Medulla oblongata (tissue), 1 donor: ENCODE data around the gene KXD1.
"Not testable (repeated sequence)": the region's sequence is repeated elsewhere in the genome, so short reads cannot be mapped to it uniquely, and the experiment has no call there.

Experiments used
- DNase-seq: peaks from one replicate; pipeline ENCODE4 v3.0.0-alpha.2; 2015; ENCODE audit errors: extremely low spot score

Gene KXD1, protein sequence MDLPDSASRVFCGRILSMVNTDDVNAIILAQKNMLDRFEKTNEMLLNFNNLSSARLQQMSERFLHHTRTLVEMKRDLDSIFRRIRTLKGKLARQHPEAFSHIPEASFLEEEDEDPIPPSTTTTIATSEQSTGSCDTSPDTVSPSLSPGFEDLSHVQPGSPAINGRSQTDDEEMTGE

DNA sequence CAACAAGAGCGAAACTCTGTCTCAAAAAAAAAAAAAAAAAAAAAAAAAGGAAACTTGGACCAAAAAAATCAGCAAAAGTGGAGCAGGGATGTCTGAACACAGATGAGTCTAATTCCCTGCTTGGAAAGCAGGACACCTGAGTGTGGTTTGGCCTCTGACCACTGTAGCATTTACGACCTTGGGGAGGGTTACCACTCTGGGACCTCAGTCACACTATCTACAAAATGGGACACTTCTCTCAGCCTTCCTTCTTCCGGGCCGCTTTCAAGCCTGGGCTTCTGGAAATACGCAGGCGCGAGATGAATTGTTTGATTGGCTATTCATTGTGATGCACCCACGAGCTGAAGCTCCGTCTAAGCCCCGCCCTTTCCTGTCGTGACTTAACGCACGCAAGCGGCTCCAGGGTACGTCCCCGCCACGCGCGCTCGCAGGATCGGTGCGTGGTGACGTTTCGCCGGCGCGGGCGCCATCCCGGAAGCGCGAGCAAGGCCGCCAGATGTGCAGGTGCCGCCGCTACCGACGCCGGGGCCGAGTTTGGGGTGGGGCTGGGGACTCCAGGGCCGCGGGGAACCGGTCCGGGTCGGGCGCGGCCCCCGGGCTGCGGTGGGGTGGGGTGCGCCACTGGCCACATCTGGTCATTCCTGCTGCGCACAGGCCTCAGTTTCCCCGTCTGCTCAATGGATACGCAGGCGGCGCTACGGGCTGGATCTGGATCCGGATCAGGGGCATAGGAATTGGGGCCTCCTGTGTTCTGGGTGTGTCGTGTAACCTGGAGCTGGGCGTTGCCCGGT, at the start of gene KXD1:
TSS of gene KXD1 (plus strand) at position 460 of the 791 bp plus-strand sequence. CDS start 4,187 bp downstream, outside the sequence.
- DNase-seq: peak; percentile 99

DNA sequence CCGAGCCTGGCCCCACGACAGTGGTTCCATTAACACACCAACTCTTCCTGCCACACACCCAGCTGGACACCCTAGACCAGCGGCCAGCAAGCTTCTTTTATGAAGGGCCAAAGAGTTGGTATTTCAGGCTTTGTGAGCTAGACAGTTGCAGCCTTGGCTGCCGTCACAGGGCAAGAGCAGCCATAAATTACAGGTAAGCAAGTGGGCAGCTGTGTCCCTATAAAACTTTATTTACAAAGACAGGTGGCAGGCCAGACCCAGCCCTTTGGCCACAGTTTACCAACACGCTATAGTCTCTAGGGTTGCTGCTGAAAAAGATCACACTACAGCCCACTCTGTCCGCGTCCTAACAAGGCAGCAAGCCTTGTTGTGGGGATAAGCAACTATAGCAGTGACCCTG, 49.1 kb upstream of the KXD1 start:
- no peak for DNase-seq

DNA sequence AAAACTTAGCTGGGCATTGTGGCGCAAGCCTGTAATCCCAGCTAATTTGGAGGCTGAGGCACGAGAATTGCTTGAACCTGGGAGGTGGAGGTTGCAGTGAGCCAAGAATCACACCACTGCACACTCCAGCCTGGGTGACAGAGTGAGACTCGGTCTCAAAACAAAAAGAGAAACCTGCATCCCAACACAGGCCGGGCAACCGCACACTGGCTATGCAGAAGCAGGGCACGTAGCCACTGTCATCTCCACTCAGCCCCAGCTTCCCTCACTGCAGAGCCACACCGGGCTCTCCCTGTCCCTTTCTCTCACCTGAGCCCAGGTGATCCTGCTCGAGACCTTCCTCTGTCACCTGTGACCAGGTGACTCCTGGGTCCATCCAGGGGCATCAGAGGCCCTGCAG, 47.5 kb upstream of the KXD1 start:
- no peak for DNase-seq

DNA sequence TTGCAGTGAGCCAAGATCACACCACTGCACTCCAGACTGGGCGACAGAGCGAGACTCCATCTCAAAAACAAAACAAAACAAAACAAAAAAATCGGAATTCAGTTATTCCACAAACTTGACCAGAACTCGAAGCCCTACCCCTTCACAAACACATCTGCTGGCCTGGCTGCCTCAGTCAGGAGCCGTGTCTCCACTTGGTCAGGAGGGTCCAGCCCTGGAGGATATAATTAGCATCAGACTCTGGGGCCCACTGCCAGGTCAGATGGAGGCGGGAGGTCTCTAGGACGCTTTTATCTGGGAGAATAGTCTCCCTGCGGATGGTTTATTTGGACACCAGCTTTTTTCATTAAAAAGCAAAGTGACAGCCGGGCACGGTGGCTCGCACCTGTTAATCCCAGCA, 43.8 kb upstream of the KXD1 start:
- DNase-seq: no peak

DNA sequence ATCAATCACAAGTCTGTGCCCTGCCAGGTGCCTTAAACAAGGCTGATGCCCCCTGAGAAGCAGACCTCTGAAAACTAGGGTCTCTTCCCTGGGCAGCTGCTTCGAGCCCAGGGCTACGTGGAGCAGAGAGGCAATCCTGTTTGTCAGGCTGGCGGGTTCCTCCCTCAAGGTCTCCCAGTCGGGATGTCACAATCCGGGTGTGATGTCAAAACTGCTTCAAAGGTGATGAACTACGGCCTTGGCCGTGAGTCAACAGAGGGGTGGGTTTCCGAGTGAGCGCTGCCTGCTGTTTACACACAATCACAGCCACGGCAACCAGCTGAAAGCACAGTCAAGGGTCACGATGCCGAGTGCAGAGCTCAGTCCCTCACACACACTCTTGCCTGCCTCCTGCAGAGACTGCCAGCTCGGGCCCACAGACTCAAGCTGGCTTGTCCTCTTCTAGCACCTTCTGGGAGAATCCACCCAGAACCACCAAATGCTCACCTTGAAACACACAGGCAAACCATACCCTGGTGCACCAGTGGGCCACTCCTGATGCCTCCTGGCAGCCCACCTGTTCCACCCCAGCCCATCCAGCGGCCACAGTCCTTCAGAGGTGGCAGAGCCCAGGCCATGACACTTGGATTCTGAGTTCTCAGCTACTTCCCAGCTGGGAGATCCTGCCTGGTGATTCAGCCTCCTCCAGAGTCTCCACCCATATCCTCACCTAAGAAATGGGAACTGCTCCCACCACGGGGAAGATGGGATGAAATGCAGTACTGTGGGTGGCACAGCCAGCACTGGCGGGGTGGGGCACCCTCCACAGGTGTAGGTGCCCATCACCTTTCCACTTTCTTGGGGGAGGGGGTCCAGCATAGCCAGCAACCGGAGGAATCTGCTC, 42.6 kb upstream of the KXD1 start:
- no peak for DNase-seq

DNA sequence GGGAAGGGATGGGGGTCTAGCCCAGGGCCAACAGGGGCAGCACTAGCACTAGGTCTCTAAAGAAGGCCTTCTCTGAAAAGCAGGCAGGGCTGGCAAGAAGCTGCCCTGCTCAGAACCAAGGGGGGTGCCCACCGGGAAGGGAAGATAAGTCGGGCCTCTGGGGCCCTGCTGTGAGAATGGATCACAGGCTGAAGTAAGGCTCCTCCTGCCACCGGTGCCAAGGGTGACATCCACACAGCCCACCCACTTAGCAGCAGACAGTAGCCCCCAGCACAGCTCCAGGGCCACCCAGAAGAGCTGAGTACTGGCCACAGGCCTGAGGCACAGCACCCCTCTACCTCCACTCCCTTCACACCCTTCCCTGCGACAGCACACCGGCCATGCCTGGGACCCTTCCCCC, 41.7 kb upstream of the KXD1 start:
- DNase-seq: no peak

DNA sequence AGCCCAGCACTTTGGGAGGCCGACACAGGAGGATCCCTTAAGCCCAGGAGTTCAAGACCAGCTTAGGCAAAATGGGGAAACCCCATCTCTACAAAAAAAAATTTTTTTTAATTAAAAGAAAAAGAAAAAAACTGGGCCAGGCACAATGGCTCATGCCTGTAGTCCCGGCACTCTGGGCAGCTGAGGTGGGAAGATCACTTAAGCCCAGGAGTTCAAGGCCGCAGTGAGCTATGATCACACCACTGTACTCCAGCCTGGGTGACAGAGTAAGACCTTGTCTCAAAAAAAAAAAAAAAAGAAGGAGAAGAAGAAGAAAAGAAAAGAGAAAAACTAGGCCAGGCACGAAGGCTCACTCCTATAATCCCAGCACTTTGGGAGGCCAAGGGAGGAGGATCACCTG, 40.1 kb upstream of the KXD1 start:
- DNase-seq: no peak

DNA sequence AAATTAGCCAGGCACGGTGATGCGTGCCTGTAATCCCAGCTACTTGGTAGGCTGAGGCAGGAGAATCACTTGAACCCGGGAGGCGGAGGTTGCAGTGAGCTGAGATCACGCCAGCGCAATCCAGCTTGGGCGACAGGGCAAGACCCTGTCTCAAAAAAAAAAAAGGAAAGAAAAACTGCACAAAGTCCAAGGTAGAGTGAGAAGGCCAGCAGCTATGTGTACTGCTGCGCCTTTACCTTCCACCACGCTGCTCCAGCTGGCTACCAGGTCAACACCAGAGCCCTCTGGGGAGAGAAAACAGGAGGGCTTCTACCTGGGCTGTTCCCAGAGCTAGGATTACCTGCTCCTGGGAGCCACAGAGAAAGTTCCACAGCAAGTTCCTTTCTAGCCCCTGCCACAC, 39.0 kb upstream of the KXD1 start:
- no peak for DNase-seq

DNA sequence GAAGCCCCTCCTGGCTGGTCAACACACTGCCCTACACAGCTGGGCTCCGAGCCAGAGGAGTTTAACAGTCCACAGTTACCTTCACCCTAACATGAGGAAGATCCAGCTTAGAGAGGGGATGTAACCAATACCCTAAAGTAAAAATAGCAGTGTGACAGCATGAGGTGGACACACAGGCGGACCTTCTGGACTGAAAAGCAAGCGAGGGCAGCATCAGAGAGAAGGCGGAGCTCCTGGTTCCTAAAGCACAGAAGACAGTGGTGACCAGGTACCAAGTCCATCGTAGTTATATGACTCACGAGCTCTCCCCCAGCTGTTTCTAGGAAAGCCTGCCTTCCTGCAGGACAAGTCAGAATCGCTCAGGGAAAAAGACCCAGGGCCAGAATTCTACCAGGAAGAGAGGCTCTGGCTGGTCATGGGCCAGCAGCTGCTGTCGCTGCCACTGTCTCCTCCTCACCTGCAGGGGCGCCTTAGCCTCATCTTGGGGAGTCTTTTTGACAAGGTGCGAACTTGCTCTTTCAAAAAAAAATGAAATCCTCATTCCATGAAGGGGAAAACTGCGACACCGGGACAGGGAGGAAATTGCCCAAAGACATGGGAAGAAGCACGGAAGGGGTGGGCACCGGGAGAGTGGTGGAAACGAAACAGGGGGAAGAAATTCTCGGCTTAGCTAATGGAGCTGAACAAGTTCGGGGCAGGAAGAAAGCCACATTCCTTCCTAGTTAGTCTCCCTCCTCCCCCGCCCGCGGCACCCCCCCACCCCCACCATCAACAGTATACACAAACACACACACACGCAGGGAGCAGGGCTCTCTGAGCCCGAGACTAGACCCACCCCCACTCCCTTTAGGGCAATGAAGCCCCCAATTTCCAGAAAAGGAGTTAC, 37.5 kb upstream of the KXD1 start:
- peak; percentile 65 for DNase-seq

DNA sequence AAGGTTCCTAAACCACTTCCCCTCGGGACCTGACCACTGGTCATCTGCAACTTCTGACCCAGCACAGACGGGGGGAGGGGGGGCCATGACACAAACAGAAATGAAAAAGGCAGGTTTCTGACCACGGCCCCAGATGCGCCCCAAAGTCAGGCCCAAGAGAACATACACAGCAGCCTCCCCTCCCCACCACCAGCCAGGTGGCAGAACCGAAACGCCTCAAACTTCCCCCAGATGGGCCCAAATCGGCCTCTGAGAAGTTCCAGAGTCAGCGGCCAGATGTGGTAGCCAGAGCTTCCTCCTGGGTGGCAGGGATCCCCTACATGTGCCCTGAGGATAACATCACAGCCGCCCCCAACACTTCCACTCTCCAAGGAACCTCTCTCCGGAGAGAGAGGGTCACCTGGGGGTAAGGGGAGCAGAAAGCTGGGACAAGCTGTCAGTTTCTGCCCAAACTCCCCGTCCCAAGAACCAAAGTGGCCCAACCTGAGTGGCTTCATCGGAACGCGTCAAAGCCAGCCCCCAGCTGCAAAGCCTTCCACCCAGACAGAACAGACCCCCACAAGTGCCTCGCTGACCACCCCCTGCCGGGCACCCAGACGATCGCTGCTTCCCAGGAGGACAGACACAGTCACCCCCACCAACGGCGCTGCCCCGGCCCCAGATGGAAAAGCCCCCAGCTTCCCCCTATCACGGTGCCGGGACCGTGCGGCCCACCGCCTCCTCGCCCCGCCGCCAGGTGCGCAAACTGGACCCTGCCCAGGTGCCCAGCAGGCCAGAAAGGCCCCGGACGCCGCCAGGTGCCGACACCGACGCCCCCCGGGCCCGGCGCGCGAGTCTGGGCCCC, 36.6 kb upstream of the KXD1 start:
- peak; percentile 47 for DNase-seq

DNA sequence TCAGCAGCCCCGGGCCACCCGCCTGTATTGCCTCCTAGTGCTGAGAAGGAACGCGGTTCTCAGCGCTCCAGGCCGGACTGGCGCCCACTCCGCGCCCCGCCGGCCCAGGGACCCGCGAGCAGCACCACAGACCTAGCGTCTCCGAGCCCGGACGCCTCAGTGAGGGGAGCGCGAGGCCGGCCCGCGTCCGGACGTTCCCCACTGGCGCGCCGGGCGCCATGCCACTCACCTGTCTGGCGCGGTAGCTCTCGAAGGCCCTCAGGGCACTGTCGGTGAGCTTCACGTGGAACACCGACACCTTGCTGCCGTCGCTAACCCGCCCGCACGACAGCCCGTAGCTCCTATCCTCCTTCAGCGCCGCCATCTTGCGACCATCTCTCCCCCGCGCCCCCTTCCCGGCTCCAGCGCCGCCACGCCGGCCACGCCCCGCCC, 36.0 kb upstream of the KXD1 start, which contains the start of gene ELL:
TSS of gene ELL (minus strand) at position 379 of the 432 bp plus-strand sequence. CDS start at position 364, 15 bp downstream.
- no peak for DNase-seq

DNA sequence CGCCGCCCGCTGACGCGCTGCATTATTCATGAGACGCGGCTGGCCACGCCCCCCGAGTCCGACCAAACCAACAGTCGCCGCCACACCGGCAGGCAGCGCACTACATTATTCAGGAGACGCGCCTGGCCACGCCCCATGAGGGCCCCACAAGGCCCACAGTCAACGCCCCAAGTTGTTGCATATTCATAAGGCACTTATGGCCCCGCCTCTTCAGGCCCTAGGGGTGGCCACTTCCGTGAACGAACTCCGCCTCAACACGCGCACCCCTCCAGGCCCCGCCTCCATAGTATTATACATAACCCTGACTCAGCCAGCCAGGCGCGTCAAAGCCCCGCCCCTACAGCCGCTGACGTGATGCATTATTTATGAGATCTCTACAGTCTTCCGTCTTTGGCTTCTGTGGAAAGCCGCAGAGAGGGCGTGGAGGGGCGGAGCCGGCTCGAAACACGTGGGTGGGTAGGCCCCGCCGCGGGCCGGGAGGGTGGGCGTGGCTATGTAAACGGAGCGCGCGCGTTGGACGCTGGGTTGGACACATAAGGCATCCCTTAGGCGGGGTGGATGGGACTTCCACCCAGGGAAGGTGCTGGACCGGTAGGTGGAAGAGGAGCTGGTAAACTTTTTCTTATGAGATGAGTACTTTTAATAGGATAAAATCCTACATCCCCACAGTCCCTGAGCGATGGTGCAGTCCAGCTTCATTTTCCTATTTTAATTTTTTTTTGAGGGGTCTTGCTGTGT, 35.4 kb upstream of the KXD1 start:
- DNase-seq: peak; percentile 100

DNA sequence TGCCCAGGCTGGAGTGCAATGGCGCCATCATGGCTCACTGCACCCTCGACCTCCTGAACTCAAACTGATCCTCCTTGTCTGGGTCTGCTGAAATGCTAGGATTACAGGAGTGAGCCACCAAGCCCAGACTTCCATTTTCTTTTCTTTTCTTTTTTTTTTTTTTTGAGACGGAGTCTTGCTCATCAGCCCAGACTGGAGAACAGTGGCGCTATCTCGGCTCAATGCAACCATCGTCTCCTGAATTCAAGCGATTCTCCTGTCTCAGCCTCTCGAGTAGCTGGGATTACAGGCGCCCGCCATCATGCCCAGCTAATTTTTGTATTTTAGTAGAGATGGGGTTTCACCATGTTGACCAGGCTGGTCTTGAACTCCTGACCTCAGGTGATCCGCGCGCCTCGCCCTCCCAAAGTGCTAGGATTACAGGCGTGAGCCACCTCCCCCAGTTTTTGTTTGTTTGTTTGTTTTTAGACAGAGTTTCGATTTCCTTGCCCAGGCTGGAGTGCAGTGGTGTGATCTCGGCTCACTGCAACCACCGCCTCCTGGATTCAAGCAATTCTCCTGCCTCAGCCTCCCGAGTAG, 34.7 kb upstream of the KXD1 start:
- DNase-seq: not testable (repeated sequence)

DNA sequence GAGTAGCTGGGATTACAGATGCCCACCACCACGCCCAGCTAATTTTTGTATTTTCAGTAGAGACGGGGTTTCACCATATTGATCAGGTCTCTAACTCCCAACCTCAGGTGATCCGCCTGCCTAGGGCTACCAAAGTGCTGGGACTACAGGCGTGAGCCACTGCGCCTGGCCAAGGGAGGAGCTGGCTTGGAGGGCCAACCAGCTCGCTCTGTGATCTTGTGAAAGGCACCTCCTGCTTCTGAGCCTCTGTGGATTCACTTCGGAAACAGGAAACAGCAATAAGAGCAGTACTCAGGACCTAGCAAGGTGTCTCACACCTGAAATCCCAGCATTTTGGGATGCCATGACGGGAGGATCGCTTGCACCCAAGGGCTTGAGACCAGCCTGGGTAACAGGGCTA, 33.8 kb upstream of the KXD1 start:
- no peak for DNase-seq

DNA sequence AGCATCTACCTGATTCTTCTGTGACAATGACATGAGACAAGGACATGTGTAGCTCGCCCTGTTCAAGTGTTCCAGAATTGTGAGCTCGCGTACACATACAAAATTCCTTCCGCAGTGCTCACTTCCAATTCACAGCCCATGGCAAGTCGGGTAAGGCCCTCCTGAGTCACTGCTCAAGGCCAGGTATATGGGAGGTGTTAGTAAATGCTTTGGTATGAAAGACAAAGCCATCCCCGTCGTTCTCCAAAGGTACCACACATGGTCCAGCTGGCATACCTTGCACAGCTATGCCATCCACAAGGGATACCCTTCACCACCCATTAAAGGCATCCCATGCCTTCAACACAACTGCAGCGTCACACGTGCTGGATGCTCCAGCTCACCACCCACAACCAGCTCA, 31.4 kb upstream of the KXD1 start:
- DNase-seq: no peak

DNA sequence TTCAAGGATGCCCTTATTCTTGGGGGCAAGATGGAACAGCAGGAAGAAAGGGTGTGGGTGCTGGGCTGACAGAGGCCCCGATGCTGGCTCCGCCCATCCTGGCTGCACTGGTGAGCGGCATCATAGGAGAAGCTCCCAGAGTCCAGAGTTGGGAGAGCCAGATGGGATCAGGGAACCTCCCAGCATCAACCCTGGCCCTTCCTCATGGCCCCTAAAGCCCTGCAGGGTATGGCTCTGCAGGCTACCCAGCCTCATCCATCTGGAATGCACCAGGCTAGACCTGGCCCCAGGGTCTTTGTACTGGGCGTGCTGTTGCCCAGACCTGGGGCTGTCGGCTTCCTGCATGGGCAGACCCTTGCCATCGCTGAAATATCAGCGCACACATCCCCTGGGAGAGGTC, 27.9 kb upstream of the KXD1 start:
- DNase-seq: no peak

DNA sequence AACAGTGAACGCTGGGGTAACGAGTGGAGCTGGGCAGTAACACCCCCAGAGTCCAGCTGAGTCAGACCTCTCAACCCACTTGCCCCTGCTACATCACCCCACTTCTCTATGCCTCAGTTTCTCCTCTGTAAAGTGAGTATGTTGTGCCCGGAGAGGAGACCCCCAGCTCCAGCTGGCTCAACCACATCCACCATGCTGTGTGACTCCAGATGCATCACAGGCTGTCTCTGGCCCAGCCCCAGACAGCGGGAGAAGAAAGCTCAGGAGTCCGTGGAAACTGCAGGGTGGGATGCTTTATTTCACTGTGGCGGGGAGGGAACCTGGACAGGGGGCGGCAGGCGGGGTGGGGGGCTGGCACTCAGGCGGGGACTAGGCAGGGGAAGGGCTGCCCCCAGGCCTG, 26.2 kb upstream of the KXD1 start:
- DNase-seq: no peak

DNA sequence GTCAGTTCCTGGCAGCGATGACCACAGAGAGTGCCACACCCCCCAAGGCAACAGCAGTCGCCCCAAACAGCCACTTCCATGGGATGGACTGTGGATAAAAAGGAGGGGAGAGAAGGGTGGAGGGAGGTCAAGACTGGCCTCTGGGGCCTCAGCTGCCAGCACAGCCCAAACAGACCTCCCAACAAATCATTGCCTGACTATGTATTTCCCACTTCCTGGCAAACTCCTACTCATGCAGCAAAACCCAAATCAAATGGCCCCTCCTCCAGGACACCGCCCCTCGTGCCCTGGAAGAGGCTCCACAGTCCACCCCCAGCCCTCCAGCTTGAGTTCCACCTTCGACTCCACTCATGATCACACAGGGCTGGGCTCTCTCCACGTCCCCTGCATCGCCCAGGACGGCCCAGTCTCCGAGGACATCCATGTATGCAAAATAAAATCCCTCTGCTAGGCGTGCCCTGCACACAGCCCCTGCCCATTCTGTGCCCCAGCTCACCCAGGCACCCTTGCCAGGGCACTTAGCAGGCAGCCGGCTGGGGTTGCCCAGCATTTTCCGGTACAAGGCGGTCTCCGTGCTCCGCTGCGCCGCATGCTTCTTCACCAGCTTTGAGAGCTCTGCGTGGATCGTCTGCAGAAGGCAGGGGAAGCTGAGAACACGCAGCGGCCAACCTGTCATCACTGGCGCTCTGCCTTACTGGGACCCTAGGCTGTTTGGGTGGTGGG, 25.3 kb upstream of the KXD1 start:
- DNase-seq: no peak

DNA sequence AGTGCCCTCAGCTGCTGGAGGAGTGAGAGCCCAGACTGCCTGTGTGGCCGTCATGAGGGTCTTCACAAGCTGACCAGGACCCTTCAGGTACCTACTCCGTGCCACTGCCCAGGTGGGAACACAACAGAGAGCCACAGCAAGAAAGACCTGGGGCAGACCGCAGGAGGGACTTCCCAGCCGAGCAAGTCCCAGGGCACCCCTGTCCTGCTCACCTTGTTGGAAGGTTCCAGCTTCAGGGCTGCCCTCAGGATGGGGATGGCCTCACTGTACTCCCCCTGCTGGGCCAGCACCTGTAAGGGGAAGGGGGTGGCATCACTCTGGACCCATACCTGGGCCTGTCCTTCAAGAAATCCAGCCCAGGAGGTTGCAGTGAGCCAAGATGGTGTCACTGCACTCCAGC, 24.6 kb upstream of the KXD1 start:
- DNase-seq: no peak
